B cell (primary cell): ENCODE results near the gene PSMD5. TPM values are rescaled to one million over a fixed set of nuclear protein-coding genes. Genes with fewer than 3 reads are reported as not detected.

ENCODE experiments used
- ATAC-seq: fragments of 200-7000 bp; cut with Tn5 transposase; one replicate; pipeline ENCODE4 v1.10.0; 2021; ENCODE audit warnings: low read depth, mild to moderate bottlenecking, moderate number of reproducible peaks, moderate library complexity
- CTCF ChIA-PET: fragments of 350-600 bp; sonication (Branson Sonifier 250); formaldehyde crosslinking; loops from one replicate; lab custom pipeline; 2021; ENCODE audit warnings: antibody characterized with exemption, inconsistent platforms; lab: Charles Lee
- POLR2A ChIA-PET: fragments of 350-600 bp; sonication (Branson Sonifier 250); formaldehyde crosslinking; loops from one replicate; lab custom pipeline; 2021; ENCODE audit warnings: antibody characterized with exemption; lab: Charles Lee
- DNase-seq: peaks from one replicate; pipeline ENCODE4 v3.0.0; 2013
- H2AFZ ChIP-seq: 2 replicates; pipeline ENCODE4 v1.6.1; 2012; ENCODE audit warnings: mild to moderate bottlenecking, low read depth, low read length; ENCODE audit not compliant: insufficient read depth, poor library complexity, severe bottlenecking
- H3K27ac ChIP-seq, 2 donors: 1 replicate in 1 of 2; 2 replicates in 1 of 2; pipeline ENCODE4 v1.5.1; 2012 to 2013; ENCODE audit warnings: low read length in 2 of 2, mild to moderate bottlenecking in 2 of 2, moderate library complexity in 1 of 2
- H3K27me3 ChIP-seq, 4 experiments: fragments of 200-600 bp in 1 of 4; sonication (generic) in 1 of 4; replicated peaks in 1 of 4; 1 replicate in 2 of 4; 2 replicates in 2 of 4; pipeline versions ENCODE4 v1.6.1 to v1.7.0; 2013 to 2016; ENCODE audit warnings: low read length in 3 of 4, mild to moderate bottlenecking in 2 of 4, mixed read lengths in 1 of 4, moderate library complexity in 1 of 4; ENCODE audit not compliant: insufficient read depth in 4 of 4, control insufficient read depth in 3 of 4; ENCODE audit errors: control extremely low read depth in 1 of 4
- H3K36me3 ChIP-seq, 2 experiments: replicated peaks in 1 of 2; 1 replicate in 1 of 2; 2 replicates in 1 of 2; pipeline versions ENCODE4 v1.6.1 to v1.7.1; 2013; ENCODE audit warnings: low read length in 1 of 2; ENCODE audit not compliant: insufficient read depth in 2 of 2, control insufficient read depth in 1 of 2; ENCODE audit errors: control extremely low read depth in 1 of 2, extremely low read depth in 1 of 2
- H3K4me1 ChIP-seq, 2 donors: fragments of 200-600 bp in 1 of 2; sonication (generic) in 1 of 2; 1 replicate in 1 of 2; 2 replicates in 1 of 2; pipeline versions ENCODE4 v1.5.1 to v1.6.1; 2013 to 2017; ENCODE audit warnings: low read length in 2 of 2; ENCODE audit not compliant: control insufficient read depth in 2 of 2, insufficient read depth in 2 of 2
- H3K4me2 ChIP-seq: replicated peaks from 2 replicates; pipeline ENCODE3; 2012; ENCODE audit warnings: mild to moderate bottlenecking, low read depth, low read length; ENCODE audit not compliant: poor library complexity, severe bottlenecking
- H3K4me3 ChIP-seq, 5 experiments: fragments of 200-600 bp in 1 of 5; sonication (generic) in 1 of 5; 1 replicate in 3 of 5; 2 replicates in 2 of 5; pipeline versions ENCODE4 v1.5.1 to v1.7.0; 2011 to 2016; ENCODE audit warnings: low read length in 4 of 5, mild to moderate bottlenecking in 4 of 5, low read depth in 2 of 5, control low read depth in 1 of 5, moderate library complexity in 1 of 5; ENCODE audit not compliant: insufficient read depth in 1 of 5; ENCODE audit errors: control extremely low read depth in 1 of 5, extremely low read depth in 1 of 5
- H3K79me2 ChIP-seq: fragments of 200-600 bp; sonication (generic); one replicate; pipeline ENCODE4 v1.6.0; 2016; ENCODE audit warnings: low read length; ENCODE audit not compliant: control insufficient read depth, insufficient read depth
- H3K9ac ChIP-seq: fragments of 200-600 bp; sonication (generic); 2 replicates; pipeline ENCODE4 v1.6.1; 2017; ENCODE audit warnings: mild to moderate bottlenecking, low read length, moderate library complexity
- H3K9me3 ChIP-seq, 3 donors: one replicate each; pipeline versions ENCODE4 v1.6.1 to v1.7.1; 2013; ENCODE audit warnings: low read length in 2 of 3; ENCODE audit not compliant: control insufficient read depth in 2 of 3, insufficient read depth in 1 of 3; ENCODE audit errors: control extremely low read depth in 1 of 3
- H4K20me1 ChIP-seq: 2 replicates; pipeline ENCODE4 v1.6.0; 2012; ENCODE audit warnings: mild to moderate bottlenecking, low read length; ENCODE audit not compliant: insufficient read depth, control insufficient read depth, poor library complexity, severe bottlenecking
- H3K27ac Mint-ChIP-seq: one replicate; pipeline ENCODE4 v1.8.0; 2021; ENCODE audit warnings: mixed read lengths
- H3K27me3 Mint-ChIP-seq: one replicate; pipeline ENCODE4 v1.8.0; 2021; ENCODE audit warnings: mixed read lengths
- H3K4me1 Mint-ChIP-seq: one replicate; pipeline ENCODE4 v1.8.0; 2021; ENCODE audit warnings: mixed read lengths
- H3K4me3 Mint-ChIP-seq: one replicate; pipeline ENCODE4 v1.8.0; 2021; ENCODE audit warnings: mixed read lengths
- H3K9me3 Mint-ChIP-seq: one replicate; pipeline ENCODE4 v1.8.0; 2022; ENCODE audit warnings: mixed read lengths; ENCODE audit not compliant: insufficient read depth
- EZH2 ChIP-seq: IDR thresholded peaks from 2 replicates; pipeline ENCODE4 v1.6.1; 2012; ENCODE audit warnings: borderline replicate concordance, low read depth, mild to moderate bottlenecking, moderate library complexity, low read length; ENCODE audit not compliant: insufficient read depth, poor library complexity, severe bottlenecking
- WGBS: methylation state at CpG from one replicate; pipeline ENCODE4 v1.1.5; 2013; ENCODE audit warnings: missing lambda C conversion rate; ENCODE audit not compliant: insufficient coverage; 5-methylcytosine and 5-hydroxymethylcytosine counted together
- intact Hi-C: fragments of 100-400 bp; cut with micrococcal nuclease; formaldehyde crosslinking; loops from one replicate; pipeline ENCODE4 v1.10.0; 2022
- polyA plus RNA-seq: library from polyadenylated mRNA; depleted of rRNA; stranded (reverse); fragments of >200 nt; gene quantifications from 2 replicates; pipeline ENCODE4 v1.2.3, GENCODE V29; 2012
- total RNA-seq, 2 donors: library from RNA; stranded (reverse); fragments of 120-200 nt in 1 of 2; gene quantifications; 1 replicate in 1 of 2; 2 replicates in 1 of 2; pipeline versions ENCODE4 v1.2.3 to v1.2.4, GENCODE V29; 2013 to 2022
- TF ChIP-seq, protein P1 (sequence below): fragments of 200-600 bp; IDR thresholded peaks from one replicate; pipeline ENCODE4 v1.8.0; 2022; ENCODE audit warnings: antibody characterized with exemption, mild to moderate bottlenecking

The PSMD5 gene
- total and polyA plus RNA-seq, 2 donors (not counting 1 experiment from before 2014, with no cell fraction given), result 7.4 to 25.3 TPM

DNA sequence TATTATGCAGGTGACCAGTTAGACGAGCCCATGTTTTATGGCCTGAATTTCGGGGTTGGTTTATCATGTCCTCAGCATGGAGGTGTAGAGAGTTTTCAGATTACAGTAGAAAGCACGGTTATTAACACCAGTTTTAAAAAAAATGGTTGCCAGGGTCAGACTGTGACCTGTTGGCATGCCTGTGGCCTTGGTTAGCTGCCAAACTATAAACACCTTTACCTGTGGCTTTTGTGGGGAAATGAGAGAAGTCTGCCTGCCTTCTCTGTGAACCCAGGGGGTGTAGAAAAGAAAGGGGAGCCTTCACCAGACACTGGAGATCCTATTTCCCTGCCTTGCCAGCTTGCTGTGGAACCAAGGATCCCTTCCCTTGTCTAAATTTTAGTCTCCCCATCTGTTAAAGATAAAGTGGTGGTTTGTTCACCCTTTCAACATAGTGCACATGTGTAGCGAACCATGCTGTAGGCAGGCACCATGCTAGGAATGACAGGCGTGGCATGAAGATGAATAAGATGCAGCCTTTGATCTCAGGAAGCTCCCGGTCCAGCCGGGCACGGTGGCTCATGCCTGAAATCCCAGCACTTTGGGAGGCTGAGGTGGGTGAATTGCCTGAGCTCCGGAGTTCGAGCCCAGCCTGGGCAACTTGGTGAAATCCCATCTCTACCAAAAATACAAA is 40.3 kb upstream of the PSMD5 start:
- Histone ChIP-seq H3K4me1 (peaks cover 28 to 29% of the 10 kb centered on the region in 2 donors), H4K20me1 (no peaks in the 10 kb centered on the region), H3K27ac (no peak overlapping the region), H3K9ac (no peak overlapping the region), H3K36me3 (no peaks in the 10 kb centered on the region), H3K9me3 (no peaks in the 10 kb centered on the region), H3K4me2 (no peak overlapping the region), H3K79me2 (peaks cover 2% of the 10 kb centered on the region), H3K4me3 (no peak overlapping the region), H3K27me3 (peaks cover 0 to 3% (median 0%) of the 10 kb centered on the region in 4 experiments), H2AFZ (no peak overlapping the region)
- ChIA-PET CTCF (interaction anchor here (0.7 to 1.9 kb wide), 3 partner anchors 14 to 31 kb away, joined by 4 to 5 read pairs (median 4); no protein-coding TSS in a partner anchor), POLR2A (no interaction called here)
- DNase-seq (no peak), ATAC-seq (no peak)
- H3K4me1 Mint-ChIP-seq, result peaks cover 32% of the 10 kb centered on the region
- TF ChIP-seq, protein P1, sequence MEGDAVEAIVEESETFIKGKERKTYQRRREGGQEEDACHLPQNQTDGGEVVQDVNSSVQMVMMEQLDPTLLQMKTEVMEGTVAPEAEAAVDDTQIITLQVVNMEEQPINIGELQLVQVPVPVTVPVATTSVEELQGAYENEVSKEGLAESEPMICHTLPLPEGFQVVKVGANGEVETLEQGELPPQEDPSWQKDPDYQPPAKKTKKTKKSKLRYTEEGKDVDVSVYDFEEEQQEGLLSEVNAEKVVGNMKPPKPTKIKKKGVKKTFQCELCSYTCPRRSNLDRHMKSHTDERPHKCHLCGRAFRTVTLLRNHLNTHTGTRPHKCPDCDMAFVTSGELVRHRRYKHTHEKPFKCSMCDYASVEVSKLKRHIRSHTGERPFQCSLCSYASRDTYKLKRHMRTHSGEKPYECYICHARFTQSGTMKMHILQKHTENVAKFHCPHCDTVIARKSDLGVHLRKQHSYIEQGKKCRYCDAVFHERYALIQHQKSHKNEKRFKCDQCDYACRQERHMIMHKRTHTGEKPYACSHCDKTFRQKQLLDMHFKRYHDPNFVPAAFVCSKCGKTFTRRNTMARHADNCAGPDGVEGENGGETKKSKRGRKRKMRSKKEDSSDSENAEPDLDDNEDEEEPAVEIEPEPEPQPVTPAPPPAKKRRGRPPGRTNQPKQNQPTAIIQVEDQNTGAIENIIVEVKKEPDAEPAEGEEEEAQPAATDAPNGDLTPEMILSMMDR, result no peak
- TF ChIP-seq EZH2, result no peak
- intact Hi-C loops, result no loop called here
- no peak overlapping the region for H3K4me3 Mint-ChIP-seq
- 93% methylated on average over 2 of the region's 10 CpGs for WGBS
- H3K27me3 Mint-ChIP-seq, result peaks cover 17% of the 10 kb centered on the region
- H3K9me3 Mint-ChIP-seq, result no peaks in the 10 kb centered on the region
- H3K27ac Mint-ChIP-seq, result no peak overlapping the region

DNA sequence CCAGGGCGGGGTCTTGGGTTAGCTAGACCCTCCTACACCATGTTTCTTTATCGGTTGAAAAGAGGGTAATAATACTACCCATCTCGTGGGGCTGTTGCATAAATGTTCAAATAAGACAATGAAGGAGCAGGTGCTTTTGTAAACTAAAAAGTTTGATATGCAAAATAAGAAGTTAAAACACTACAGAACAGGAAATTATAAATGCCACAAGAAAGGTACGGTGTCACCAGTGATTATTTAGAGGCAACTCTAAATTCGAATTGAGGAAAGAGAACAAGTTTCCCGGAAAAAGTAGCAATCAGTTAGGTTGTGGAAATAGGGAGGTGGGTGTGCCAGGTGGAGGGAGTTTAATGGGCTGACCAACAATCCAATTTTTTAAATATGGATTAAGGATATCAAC is 36.7 kb upstream of the PSMD5 start:
- WGBS, result no CpG with 5 or more reads among the region's 6 CpGs
- H3K36me3 ChIP-seq, result no peaks in the 10 kb centered on the region
- intact Hi-C loops, result no loop called here
- Mint-ChIP-seq H3K9me3 (no peaks in the 10 kb centered on the region), H3K27me3 (peaks cover 17% of the 10 kb centered on the region), H3K4me3 (peak overlapping the region; percentile 98), H3K4me1 (peaks cover 37% of the 10 kb centered on the region), H3K27ac (no peak overlapping the region)
- no peaks in the 10 kb centered on the region for H3K9me3 ChIP-seq
- H2AFZ ChIP-seq, result no peak overlapping the region
- no peak overlapping the region for H3K9ac ChIP-seq
- no peak for TF ChIP-seq EZH2
- TF ChIP-seq, protein P1, result no peak
- no peak for DNase-seq
- ATAC-seq, result no peak
- H3K27me3 ChIP-seq, result peaks cover 0 to 3% (median 0%) of the 10 kb centered on the region in 4 experiments
- no peak overlapping the region for H3K4me3 ChIP-seq
- CTCF ChIA-PET, result interaction anchor here (1.5 to 8.8 kb wide), 2 partner anchors 10 to 57 kb away, joined by 4 to 81 read pairs; no protein-coding TSS in a partner anchor
- H3K4me1 ChIP-seq, result peaks cover 27 to 33% of the 10 kb centered on the region in 2 donors
- no peak overlapping the region for H3K4me2 ChIP-seq
- no peaks in the 10 kb centered on the region for H4K20me1 ChIP-seq
- POLR2A ChIA-PET, result no interaction called here
- no peak overlapping the region for H3K27ac ChIP-seq
- H3K79me2 ChIP-seq, result no peaks in the 10 kb centered on the region
